ENCODE data around the gene SLC16A10. TPM values are rescaled to one million over a fixed set of nuclear protein-coding genes. Genes with fewer than 3 reads are reported as not detected.
"Not testable (repeated sequence)": the region's sequence is repeated elsewhere in the genome, so short reads cannot be mapped to it uniquely, and the experiment has no call there.

Gene SLC16A10
- total and polyA plus RNA-seq, 2 experiments from 2014 or later, result not detected

DNA sequence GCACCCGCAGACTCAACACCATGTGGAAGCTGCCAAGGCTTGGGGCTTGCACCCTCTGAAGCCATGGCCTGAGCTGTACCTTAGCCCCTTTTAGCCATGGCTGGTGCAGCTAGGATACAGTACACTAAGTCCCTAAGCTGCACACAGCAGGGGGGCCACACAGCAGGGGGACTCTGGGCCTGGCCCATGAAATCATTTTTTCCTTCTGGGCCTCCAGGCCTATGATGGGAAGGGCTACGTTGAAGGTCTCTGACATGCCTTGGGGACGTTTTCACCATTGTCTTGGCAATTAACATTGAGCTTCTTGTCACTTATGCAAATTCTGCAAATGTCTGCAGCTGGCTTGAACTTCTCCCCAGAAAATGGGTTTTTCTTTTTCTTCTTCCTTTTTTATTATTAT is 103.3 kb downstream of the SLC16A10 start:
- no peak for DNase-seq
- H3K4me3 ChIP-seq, result no peak overlapping the region
- H3K27me3 ChIP-seq (replicated peaks; ENCODE audit: insufficient read depth), result no peaks in the 10 kb centered on the region; the same call in 1 of the 2 replicates
- H3K4me2 ChIP-seq (ENCODE audit: unreplicated experiment), result no peak overlapping the region
- TF ChIP-seq EZH2 (IDR thresholded peaks at IDR 0.05; ENCODE audit: insufficient read depth, poor library complexity, severe bottlenecking) (no peak), EZH2phosphoT487 (IDR thresholded peaks at IDR 0.05; ENCODE audit: insufficient read depth, low read depth) (no peak)
- no peak overlapping the region for H2AFZ ChIP-seq
- 70 to 81% methylated on average over 3 of the region's 3 CpGs for WGBS, 2 experiments (ENCODE audit: low coverage in 1 of 2, low lambda C conversion rate in 2 of 2, missing lambda C conversion rate in 2 of 2)
- no peaks in the 10 kb centered on the region for H3K9me2 ChIP-seq (ENCODE audit: insufficient read depth)
- no peaks in the 10 kb centered on the region for H3K9me3 ChIP-seq (ENCODE audit: low read depth)
- H4K20me1 ChIP-seq (ENCODE audit: insufficient read depth), result no peaks in the 10 kb centered on the region
- H3F3A ChIP-seq (ENCODE audit: insufficient read depth), result no peaks in the 10 kb centered on the region
- H3K27ac ChIP-seq, result no peak overlapping the region
- no peaks in the 10 kb centered on the region for H3K36me3 ChIP-seq (ENCODE audit: low read depth)
- no peaks in the 10 kb centered on the region for H3K79me2 ChIP-seq (ENCODE audit: insufficient read depth)
- no peaks in the 10 kb centered on the region for H3K4me1 ChIP-seq (ENCODE audit: insufficient read depth)
- H3K9ac ChIP-seq, result no peak overlapping the region
- in situ Hi-C loops (cut with MboI), result no loop called here

DNA sequence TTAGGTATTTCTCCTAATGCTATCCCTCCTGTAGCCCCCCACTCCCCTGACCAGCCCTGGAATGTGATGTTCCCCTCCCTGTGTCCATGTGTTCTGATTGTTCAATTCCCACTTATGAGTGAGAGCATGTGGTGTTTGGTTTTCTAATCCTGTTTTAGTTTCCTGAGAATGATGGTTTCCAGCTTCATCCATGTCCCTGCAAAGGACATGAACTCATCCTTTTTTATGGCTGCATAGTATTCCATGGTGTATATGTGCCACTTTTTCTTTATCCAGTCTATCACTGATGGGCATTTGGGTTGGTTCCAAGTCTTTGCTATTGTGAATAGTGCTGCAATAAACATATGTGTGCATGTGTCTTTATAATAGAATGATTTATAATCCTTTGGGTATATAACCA is 103.8 kb downstream of the SLC16A10 start:
- H3K27ac ChIP-seq; H3K9ac ChIP-seq; H3K4me2 ChIP-seq (ENCODE audit: unreplicated experiment); H3K4me1 ChIP-seq (ENCODE audit: insufficient read depth); H3K79me2 ChIP-seq (ENCODE audit: insufficient read depth); H2AFZ ChIP-seq; H3K9me3 ChIP-seq (ENCODE audit: low read depth); H4K20me1 ChIP-seq (ENCODE audit: insufficient read depth); in situ Hi-C loops (cut with MboI); H3K4me3 ChIP-seq; DNase-seq; H3K9me2 ChIP-seq (ENCODE audit: insufficient read depth); H3K36me3 ChIP-seq (ENCODE audit: low read depth); H3F3A ChIP-seq (ENCODE audit: insufficient read depth); H3K27me3 ChIP-seq (replicated peaks; ENCODE audit: insufficient read depth): not testable (repeated sequence)

DNA sequence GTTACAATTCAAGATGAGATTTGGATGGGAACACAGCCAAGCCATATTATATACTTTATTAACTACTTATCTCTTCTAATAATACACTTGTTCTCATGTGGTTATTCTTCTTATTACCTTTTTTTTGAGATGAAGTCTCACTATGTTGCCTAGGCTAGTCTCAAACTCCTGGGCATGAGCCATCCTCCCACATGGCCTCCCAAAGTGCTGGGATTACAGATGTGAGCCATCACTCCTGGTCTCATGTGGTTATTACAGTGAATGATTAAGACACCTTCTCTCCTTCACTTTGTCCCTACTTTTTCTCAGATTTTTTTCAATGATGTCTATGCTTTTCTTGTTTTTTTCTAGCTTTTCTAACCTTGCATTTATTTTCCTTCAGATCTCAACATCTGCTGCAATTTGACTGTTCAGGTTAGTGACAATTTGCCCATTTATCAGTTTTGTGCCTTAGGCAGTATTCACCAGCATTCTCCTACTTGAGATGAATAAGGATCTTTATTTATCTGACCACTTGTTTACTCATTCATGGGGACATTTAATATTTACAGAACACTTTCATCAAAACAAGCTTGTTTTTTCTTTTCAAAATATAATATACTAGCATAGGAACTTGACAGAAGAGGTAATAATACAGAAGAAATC is 105.7 kb downstream of the SLC16A10 start:
- Histone ChIP-seq H2AFZ (no peak overlapping the region), H3K27ac (no peak overlapping the region), H4K20me1 (ENCODE audit: insufficient read depth) (no peaks in the 10 kb centered on the region), H3K9me2 (ENCODE audit: insufficient read depth) (no peaks in the 10 kb centered on the region), H3F3A (ENCODE audit: insufficient read depth) (no peaks in the 10 kb centered on the region), H3K79me2 (ENCODE audit: insufficient read depth) (no peaks in the 10 kb centered on the region), H3K9ac (no peak overlapping the region), H3K9me3 (ENCODE audit: low read depth) (no peaks in the 10 kb centered on the region), H3K27me3 (replicated peaks; ENCODE audit: insufficient read depth) (no peaks in the 10 kb centered on the region; the same call in 1 of the 2 replicates), H3K36me3 (ENCODE audit: low read depth) (no peaks in the 10 kb centered on the region), H3K4me2 (ENCODE audit: unreplicated experiment) (no peak overlapping the region), H3K4me1 (ENCODE audit: insufficient read depth) (no peaks in the 10 kb centered on the region), H3K4me3 (no peak overlapping the region)
- TF ChIP-seq EZH2phosphoT487 (IDR thresholded peaks at IDR 0.05; ENCODE audit: insufficient read depth, low read depth) (no peak), EZH2 (IDR thresholded peaks at IDR 0.05; ENCODE audit: insufficient read depth, poor library complexity, severe bottlenecking) (no peak)
- DNase-seq, result no peak
- in situ Hi-C loops (cut with MboI), result no loop called here

- H3K9me2 ChIP-seq (ENCODE audit: insufficient read depth), result no peaks in the 10 kb centered on the region
- H3K79me2 ChIP-seq (ENCODE audit: insufficient read depth), result no peaks in the 10 kb centered on the region
- H3F3A ChIP-seq (ENCODE audit: insufficient read depth), result no peaks in the 10 kb centered on the region
- TF ChIP-seq EZH2phosphoT487 (IDR thresholded peaks at IDR 0.05; ENCODE audit: insufficient read depth, low read depth) (no peak), EZH2 (IDR thresholded peaks at IDR 0.05; ENCODE audit: insufficient read depth, poor library complexity, severe bottlenecking) (no peak)
- no peaks in the 10 kb centered on the region for H3K4me1 ChIP-seq (ENCODE audit: insufficient read depth)
- H3K36me3 ChIP-seq (ENCODE audit: low read depth), result no peaks in the 10 kb centered on the region
- H3K27me3 ChIP-seq (replicated peaks; ENCODE audit: insufficient read depth), result no peaks in the 10 kb centered on the region; the same call in 1 of the 2 replicates
- no peak overlapping the region for H3K27ac ChIP-seq
- H3K4me3 ChIP-seq, result no peak overlapping the region
- no peak overlapping the region for H3K4me2 ChIP-seq (ENCODE audit: unreplicated experiment)
- H3K9me3 ChIP-seq (ENCODE audit: low read depth), result no peaks in the 10 kb centered on the region
- in situ Hi-C loops (cut with MboI), result no loop called here
- H2AFZ ChIP-seq, result no peak overlapping the region
- no peak for DNase-seq
- no peaks in the 10 kb centered on the region for H4K20me1 ChIP-seq (ENCODE audit: insufficient read depth)
- H3K9ac ChIP-seq, result no peak overlapping the region
These were observed 108.4 kb downstream of the SLC16A10 start for GRCh38 chr6:111195656-111196055.

GRCh38 chr6:111198841-111199240 is 111.5 kb downstream of the SLC16A10 start:
- no peaks in the 10 kb centered on the region for H3K4me1 ChIP-seq (ENCODE audit: insufficient read depth)
- H3K79me2 ChIP-seq (ENCODE audit: insufficient read depth), result no peaks in the 10 kb centered on the region
- TF ChIP-seq EZH2 (IDR thresholded peaks at IDR 0.05; ENCODE audit: insufficient read depth, poor library complexity, severe bottlenecking), result no peak
- H3K4me2 ChIP-seq (ENCODE audit: unreplicated experiment), result no peak overlapping the region
- H3K27me3 ChIP-seq (replicated peaks; ENCODE audit: insufficient read depth), result no peaks in the 10 kb centered on the region; the same call in 1 of the 2 replicates
- DNase-seq, result no peak
- H3K9me3 ChIP-seq (ENCODE audit: low read depth), result no peaks in the 10 kb centered on the region
- no peak overlapping the region for H3K27ac ChIP-seq
- H3K4me3 ChIP-seq, result no peak overlapping the region
- H2AFZ ChIP-seq, result no peak overlapping the region
- no peaks in the 10 kb centered on the region for H3K36me3 ChIP-seq (ENCODE audit: low read depth)
- no peaks in the 10 kb centered on the region for H3K9me2 ChIP-seq (ENCODE audit: insufficient read depth)
- H3K9ac ChIP-seq, result no peak overlapping the region
- 74 to 84% methylated on average over 3 of the region's 3 CpGs for WGBS, 2 experiments (ENCODE audit: low coverage in 1 of 2, low lambda C conversion rate in 2 of 2, missing lambda C conversion rate in 2 of 2)
- no peaks in the 10 kb centered on the region for H3F3A ChIP-seq (ENCODE audit: insufficient read depth)
- no peaks in the 10 kb centered on the region; the same call in 1 of the 2 replicates for H4K20me1 ChIP-seq (ENCODE audit: insufficient read depth)
- in situ Hi-C loops (cut with MboI), result no loop called here

All from GM23248 (cell line).